KMS-11 (cell line): ENCODE data around the gene CYP4X1.

Experiments used
- H2AFZ ChIP-seq: fragments of 200-600 bp; sonication (generic); 2 replicates; pipeline ENCODE4 v1.6.1; 2016; ENCODE audit warnings: antibody characterized with exemption, mixed run types, low read depth
- H3K27ac ChIP-seq: fragments of 200-600 bp; sonication (generic); 2 replicates; pipeline ENCODE4 v1.6.1; 2016; ENCODE audit warnings: mild to moderate bottlenecking, mixed run types
- H3K27me3 ChIP-seq: fragments of 200-600 bp; sonication (generic); 2 replicates; pipeline ENCODE4 v1.6.1; 2017; ENCODE audit warnings: mild to moderate bottlenecking, low read depth, mixed run types, moderate library complexity; ENCODE audit not compliant: insufficient read depth
- H3K36me3 ChIP-seq: fragments of 200-600 bp; sonication (generic); 2 replicates; pipeline ENCODE4 v1.6.1; 2017; ENCODE audit warnings: mild to moderate bottlenecking, mixed run types; ENCODE audit not compliant: insufficient read depth
- H3K4me1 ChIP-seq: fragments of 200-600 bp; sonication (generic); 2 replicates; pipeline ENCODE4 v1.6.1; 2016; ENCODE audit warnings: mild to moderate bottlenecking, low read depth, mixed run types; ENCODE audit not compliant: poor library complexity, severe bottlenecking
- H3K4me2 ChIP-seq: fragments of 200-600 bp; sonication (generic); 2 replicates; pipeline ENCODE4 v1.7.0; 2016; ENCODE audit warnings: mild to moderate bottlenecking, mixed run types
- H3K4me3 ChIP-seq: fragments of 200-600 bp; sonication (generic); IDR thresholded peaks from 2 replicates; pipeline ENCODE4 v1.6.1; 2017; ENCODE audit warnings: low read depth, low read length, mixed read lengths; ENCODE audit not compliant: insufficient read depth
- H3K79me2 ChIP-seq: fragments of 200-600 bp; sonication (generic); 2 replicates; pipeline ENCODE4 v1.6.1; 2016; ENCODE audit warnings: low read depth, mixed run types; ENCODE audit not compliant: insufficient read depth
- H3K9ac ChIP-seq: fragments of 200-600 bp; sonication (generic); 2 replicates; pipeline ENCODE4 v1.6.1; 2016; ENCODE audit warnings: mild to moderate bottlenecking, mixed run types
- H4K20me1 ChIP-seq: fragments of 200-600 bp; sonication (generic); 2 replicates; pipeline ENCODE4 v1.6.1; 2016; ENCODE audit warnings: mild to moderate bottlenecking, mixed run types; ENCODE audit not compliant: insufficient read depth
- CTCF ChIP-seq: fragments of 200-600 bp; sonication (generic); conservative IDR thresholded peaks from 2 replicates; pipeline ENCODE4 v1.6.1; 2017; ENCODE audit warnings: low read depth, mild to moderate bottlenecking, antibody characterized with exemption, low read length, moderate library complexity, mixed read lengths

CYP4X1 gene

GRCh38 chr1:47031059-47031458 lies 7.6 kb downstream of the CYP4X1 start:
- H3K27me3 ChIP-seq, result no peaks in the 10 kb centered on the region
- no peak for TF ChIP-seq CTCF
- H2AFZ ChIP-seq, result no peak overlapping the region
- H3K4me2 ChIP-seq, result no peak overlapping the region
- H3K4me3 ChIP-seq, result no peak overlapping the region
- H3K27ac ChIP-seq, result no peak overlapping the region
- no peaks in the 10 kb centered on the region for H3K4me1 ChIP-seq
- no peaks in the 10 kb centered on the region for H3K36me3 ChIP-seq
- no peaks in the 10 kb centered on the region for H4K20me1 ChIP-seq
- H3K79me2 ChIP-seq, result no peaks in the 10 kb centered on the region
- no peak overlapping the region for H3K9ac ChIP-seq

GRCh38 chr1:47031585-47031984 lies 8.1 kb downstream of the CYP4X1 start:
- H3K4me1 ChIP-seq, result no peaks in the 10 kb centered on the region
- H3K27me3 ChIP-seq, result no peaks in the 10 kb centered on the region
- no peak overlapping the region for H3K4me2 ChIP-seq
- no peaks in the 10 kb centered on the region for H3K36me3 ChIP-seq
- no peak overlapping the region for H2AFZ ChIP-seq
- no peak overlapping the region for H3K9ac ChIP-seq
- no peaks in the 10 kb centered on the region for H3K79me2 ChIP-seq
- TF ChIP-seq CTCF, result no peak
- no peak overlapping the region for H3K4me3 ChIP-seq
- H4K20me1 ChIP-seq, result no peaks in the 10 kb centered on the region
- no peak overlapping the region for H3K27ac ChIP-seq

GRCh38 chr1:47036764-47037163 lies 13.3 kb downstream of the CYP4X1 start:
- Histone ChIP-seq H3K27ac (no peak overlapping the region), H3K4me2 (no peak overlapping the region), H3K4me1 (no peaks in the 10 kb centered on the region), H4K20me1 (no peaks in the 10 kb centered on the region), H2AFZ (no peak overlapping the region), H3K36me3 (no peaks in the 10 kb centered on the region), H3K4me3 (no peak overlapping the region), H3K79me2 (no peaks in the 10 kb centered on the region), H3K27me3 (no peaks in the 10 kb centered on the region), H3K9ac (no peak overlapping the region)
- TF ChIP-seq CTCF, result no peak

- no peak for TF ChIP-seq CTCF
- Histone ChIP-seq H3K36me3 (no peaks in the 10 kb centered on the region), H3K4me3 (no peak overlapping the region), H3K79me2 (no peaks in the 10 kb centered on the region), H3K4me1 (no peaks in the 10 kb centered on the region), H3K27me3 (no peaks in the 10 kb centered on the region), H3K9ac (no peak overlapping the region), H4K20me1 (no peaks in the 10 kb centered on the region), H2AFZ (no peak overlapping the region), H3K27ac (no peak overlapping the region), H3K4me2 (no peak overlapping the region)
Measured at GRCh38 chr1:47059376-47059775, 35.9 kb downstream of the CYP4X1 start.
